ENCODE measurements around the gene CH25H.

Gene CH25H

GRCh38 chr10:89219513-89220218 lies 12.5 kb upstream of the CH25H start:
- no peak for TF ChIP-seq CTCF (IDR thresholded peaks at IDR 0.05; ENCODE audit: low read depth, low read length, missing control alignments)
- no peak overlapping the region for H3K4me3 ChIP-seq (ENCODE audit: low read depth, low read length)
- no peak for DNase-seq (ENCODE audit: low read depth)

- DNase-seq (ENCODE audit: low read depth): peak; percentile 25
- H3K4me3 ChIP-seq (ENCODE audit: low read depth, low read length): no peak overlapping the region
- peak; percentile 62 for TF ChIP-seq CTCF (IDR thresholded peaks at IDR 0.05; ENCODE audit: low read depth, low read length, missing control alignments)
Observed at GRCh38 chr10:89217057-89217990, 10.2 kb upstream of the CH25H start.

- no peak overlapping the region for H3K4me3 ChIP-seq (ENCODE audit: low read depth, low read length)
- DNase-seq (ENCODE audit: low read depth): no peak
- TF ChIP-seq CTCF (IDR thresholded peaks at IDR 0.05; ENCODE audit: low read depth, low read length, missing control alignments): no peak
Observed at GRCh38 chr10:89216056-89216455, 8.9 kb upstream of the CH25H start.

GRCh38 chr10:89215511-89215910 lies 8.4 kb upstream of the CH25H start:
- H3K4me3 ChIP-seq (ENCODE audit: low read depth, low read length): no peak overlapping the region
- no peak for DNase-seq (ENCODE audit: low read depth)
- TF ChIP-seq CTCF (IDR thresholded peaks at IDR 0.05; ENCODE audit: low read depth, low read length, missing control alignments): no peak

- DNase-seq (ENCODE audit: low read depth): no peak
- no peak overlapping the region for H3K4me3 ChIP-seq (ENCODE audit: low read depth, low read length)
- no peak for TF ChIP-seq CTCF (IDR thresholded peaks at IDR 0.05; ENCODE audit: low read depth, low read length, missing control alignments)
Observed at GRCh38 chr10:89214566-89215165, 7.5 kb upstream of the CH25H start.

GRCh38 chr10:89213191-89213808 lies 6.2 kb upstream of the CH25H start:
- no peak for DNase-seq (ENCODE audit: low read depth)
- H3K4me3 ChIP-seq (ENCODE audit: low read depth, low read length): no peak overlapping the region
- peak; percentile 57 for TF ChIP-seq CTCF (IDR thresholded peaks at IDR 0.05; ENCODE audit: low read depth, low read length, missing control alignments)
